T47D (cell line): ENCODE data around the gene FAM222A.

Experiments used
- DNase-seq, 2 experiments: peaks; one replicate each; pipeline versions ENCODE4 v3.0.0 to v3.0.0-alpha.2; 2011 to 2012; ENCODE audit warnings: low read depth in 1 of 2, low spot score in 1 of 2
- JUND ChIP-seq: IDR thresholded peaks from 2 replicates; pipeline ENCODE4 v1.6.1; 2012; ENCODE audit warnings: low read depth
- in situ Hi-C: cut with HindIII; loops from 2 replicates; pipeline ENCODE4 v1.10.0; 2016; ENCODE audit warnings: low sequenced_read_pairs, low pct_unique_long_range_greater_than_20kb

The FAM222A gene

DNA sequence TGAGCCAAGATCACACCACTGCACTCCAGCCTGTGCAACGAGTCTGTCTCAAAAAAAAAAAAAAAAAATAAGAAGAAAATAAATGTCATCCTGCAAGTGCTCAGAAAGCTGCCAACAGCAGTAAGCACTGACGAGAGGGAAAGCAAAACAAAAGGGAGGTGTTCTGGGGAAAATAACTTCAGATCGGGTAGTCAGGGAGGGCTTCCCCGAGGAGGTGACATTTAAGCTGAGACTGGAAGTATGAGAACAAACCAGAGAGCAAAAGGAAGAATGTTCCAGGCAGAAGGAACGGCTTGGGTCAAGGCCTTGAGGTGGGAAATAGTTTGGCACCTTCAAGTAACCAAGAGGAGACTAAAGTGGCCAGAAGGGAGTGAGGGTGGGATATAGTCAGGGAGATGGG, 4.7 kb upstream of the FAM222A start:
- no peak for DNase-seq
- TF ChIP-seq JUND, result no peak
- in situ Hi-C loops, result no loop called here

DNA sequence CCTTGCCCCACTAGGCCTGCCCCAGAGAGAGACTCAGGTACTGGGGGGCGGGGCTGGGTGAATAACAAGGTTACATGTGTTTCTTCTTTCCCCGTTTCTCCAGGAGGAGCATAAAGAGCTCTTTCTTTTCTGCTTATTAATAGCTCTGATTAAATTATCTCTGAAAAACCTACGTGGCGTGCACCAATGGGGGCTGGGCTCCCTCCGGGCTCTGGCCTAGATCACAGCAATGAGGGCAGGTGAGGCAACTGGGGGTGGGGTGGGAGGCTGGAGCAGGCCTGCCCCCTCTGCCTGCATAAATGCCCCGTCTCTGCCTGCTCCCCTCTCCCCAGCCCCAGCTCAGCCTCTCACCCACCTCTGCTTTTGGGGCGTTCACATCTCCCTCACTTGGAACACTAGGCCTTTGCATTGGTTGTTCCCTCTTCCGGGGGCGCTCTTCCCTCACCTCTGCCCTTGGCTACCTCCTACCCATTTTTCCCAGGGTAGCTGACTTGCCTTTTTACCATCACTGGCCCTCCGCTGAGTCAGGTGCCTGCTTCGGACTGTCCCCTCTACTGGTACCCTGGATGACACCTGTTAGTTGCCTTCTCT, 4.1 kb upstream of the FAM222A start:
- in situ Hi-C loops, result no loop called here
- TF ChIP-seq JUND, result no peak
- no peak for DNase-seq

DNA sequence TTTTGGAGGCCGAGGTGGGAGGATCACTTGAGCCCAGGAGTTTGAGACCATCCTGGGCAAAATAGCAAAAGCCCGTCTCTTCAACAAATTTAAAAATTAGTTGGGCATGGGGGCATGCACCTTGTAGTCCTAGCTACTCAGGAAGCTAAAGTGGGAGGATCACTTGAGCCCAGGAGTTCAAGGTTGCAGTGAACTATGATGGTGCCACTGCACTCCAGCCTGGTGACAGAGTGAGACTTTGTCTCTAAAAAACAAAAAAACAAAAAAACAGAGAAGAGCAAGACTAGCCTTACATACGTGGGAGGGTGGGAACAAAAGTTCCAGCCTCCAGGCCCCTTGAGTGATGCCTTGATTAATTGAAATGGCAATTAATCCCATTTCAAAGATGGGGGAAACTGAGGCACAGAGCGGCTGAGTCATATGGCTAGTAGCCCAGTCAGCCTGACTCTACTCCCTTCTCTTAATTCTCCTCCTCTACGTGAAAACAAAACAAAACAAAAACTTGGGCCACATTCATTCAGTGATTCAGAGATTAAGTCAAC, 3.3 kb upstream of the FAM222A start:
- no peak for DNase-seq
- no peak for TF ChIP-seq JUND

DNA sequence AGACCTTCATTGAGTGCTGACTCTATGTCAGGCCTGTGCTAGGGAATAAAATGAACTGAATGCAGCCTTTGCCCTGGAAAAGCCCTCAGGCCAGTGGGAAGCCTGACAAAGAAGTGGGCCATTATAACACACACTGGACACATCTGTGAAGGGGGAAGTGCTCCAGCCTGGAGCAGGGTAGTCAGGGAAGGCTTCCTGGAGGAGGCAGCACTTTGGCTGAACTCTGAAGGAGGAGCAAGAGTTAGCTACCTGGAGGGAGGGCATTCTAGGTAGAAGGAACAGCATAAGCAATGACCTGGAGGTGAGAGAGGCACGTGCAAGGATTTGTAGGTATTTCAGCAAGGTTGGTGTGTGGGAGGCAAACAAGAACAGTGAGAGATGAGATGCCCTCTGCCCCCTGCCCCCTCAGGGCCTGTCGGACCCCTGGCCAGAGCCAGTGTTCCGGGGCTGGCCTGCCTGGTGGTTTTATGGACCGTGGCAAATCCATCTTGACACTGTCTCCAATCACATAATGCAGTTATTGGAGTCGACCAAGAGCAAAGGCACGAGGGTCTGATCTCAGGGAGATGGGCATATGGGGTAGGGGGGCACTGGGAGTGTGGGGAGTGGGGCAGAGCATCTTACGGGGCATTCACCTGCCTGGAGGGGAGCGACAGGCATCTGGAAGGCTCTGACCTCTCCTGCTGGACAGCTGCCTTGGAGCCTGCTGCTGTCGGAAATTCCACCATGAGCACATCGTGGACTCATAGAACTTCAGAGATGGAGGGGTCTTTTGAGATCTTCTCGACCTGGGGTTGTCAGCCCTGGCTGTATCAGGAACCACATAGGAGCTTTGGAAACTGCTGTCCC, 2.7 kb upstream of the FAM222A start:
- no peak for TF ChIP-seq JUND
- peak in 1 of 2 experiments; percentile 52 for DNase-seq
- in situ Hi-C loops, result no loop called here

More for the DNA sequence above, 3.3 kb upstream of the FAM222A start:
- in situ Hi-C loops, result no loop called here

DNA sequence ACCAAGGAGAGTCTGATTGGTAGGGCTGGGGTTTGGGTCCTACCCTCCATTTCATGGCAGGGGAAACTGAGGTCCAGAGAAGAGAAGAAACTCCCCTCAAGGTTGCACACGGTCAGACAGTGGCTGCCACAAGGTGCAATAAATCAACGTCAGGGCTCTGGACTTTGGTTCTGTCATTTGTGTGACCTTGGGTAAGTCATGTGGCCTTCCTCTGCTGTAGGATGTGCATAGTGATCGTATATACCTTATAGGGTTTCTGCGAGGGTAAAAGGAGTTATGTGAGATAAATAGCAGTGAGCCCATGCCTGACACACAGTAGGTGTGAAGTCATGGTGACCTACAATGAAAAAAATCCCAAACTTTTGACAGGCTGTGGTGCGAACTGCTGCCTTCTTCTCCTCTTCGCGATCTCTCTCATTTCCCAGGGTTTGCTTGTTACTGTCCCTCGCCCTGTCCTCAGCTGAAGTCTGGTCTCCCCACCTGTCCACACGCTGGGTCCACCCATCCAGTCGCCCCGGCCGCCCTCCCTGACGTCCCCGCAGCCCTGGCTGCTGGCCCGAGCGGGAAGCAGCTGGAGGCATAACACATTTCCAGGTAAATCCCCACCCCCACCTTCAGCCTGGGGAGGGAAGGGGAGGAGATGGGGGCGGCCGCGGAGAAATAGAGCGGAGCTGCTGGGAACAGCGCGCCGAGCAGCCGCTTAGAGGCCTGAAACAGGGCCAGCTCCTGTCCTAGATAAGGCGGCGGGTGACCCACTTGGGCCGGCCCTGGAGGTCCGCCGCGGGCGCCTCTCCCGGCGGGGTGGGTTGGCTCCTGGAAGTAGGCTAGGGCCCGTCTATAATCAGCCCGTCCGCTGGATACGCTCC, 1.8 kb upstream of the FAM222A start:
- TF ChIP-seq JUND, result no peak
- DNase-seq, result no peak
- in situ Hi-C loops, result no loop called here

- in situ Hi-C loops, result no loop called here
- no peak for TF ChIP-seq JUND
- peak; percentile 76 to 86 for DNase-seq
These were observed 702 bp downstream of the FAM222A start for GRCh38 chr12:109714141-109714912.

DNA sequence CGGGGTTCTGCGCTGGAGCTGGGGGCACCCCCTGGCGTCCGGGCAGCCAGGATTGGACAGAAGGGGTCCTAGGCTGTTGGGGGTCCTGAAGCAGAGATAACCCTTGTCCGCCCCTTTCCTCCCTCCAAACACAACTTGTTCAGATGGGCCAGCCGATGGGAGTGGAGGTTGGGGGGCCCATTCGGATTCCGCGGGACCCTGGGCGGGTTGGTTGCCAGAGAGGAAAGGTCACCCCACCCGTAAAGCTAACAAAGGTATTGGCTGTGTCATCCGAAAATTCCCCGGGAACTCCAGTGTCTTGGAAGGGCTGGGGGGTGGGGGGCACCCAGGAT, 1.3 kb downstream of the FAM222A start:
- TF ChIP-seq JUND, result no peak
- DNase-seq, result no peak
- in situ Hi-C loops, result no loop called here

DNA sequence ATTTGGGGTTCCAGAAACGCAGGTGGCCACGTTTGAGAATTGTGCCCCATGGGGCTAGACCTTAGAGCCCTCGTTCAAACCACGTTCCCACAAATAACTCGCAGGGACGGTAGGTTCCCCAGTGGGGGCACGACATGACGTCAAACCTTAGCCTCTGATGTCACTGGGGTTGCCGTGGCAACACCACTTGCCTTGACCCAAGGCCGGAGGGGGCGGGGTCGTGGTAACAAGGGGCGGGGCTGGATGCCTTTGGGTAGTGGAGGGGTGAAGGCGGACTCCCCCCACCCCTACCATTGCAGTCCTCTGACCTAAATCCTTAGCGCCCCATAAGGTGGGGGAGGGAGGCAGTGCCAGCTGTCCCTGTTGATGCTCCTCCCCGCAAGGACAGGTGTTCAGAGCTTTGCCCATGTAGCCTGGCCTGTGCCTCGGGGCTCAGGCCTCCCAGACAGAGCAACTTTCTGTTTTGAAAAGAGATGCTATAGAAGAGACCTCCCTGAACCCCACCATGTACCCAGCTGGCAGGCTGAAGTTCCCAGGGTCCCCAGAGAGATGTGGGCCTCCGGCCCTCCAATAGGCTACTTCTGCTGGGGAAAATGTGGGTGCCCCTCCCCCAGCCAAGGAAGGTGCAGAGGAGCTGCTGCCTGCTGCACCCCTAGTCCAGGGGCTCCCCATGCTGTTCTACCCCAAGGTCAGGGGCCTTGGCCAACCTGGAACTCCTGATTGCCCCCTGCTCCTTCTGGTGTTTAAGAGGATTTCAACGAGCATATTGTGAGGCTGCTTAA, 1.9 kb downstream of the FAM222A start:
- in situ Hi-C loops, result no loop called here
- DNase-seq, result peak in 1 of 2 experiments; percentile 40
- TF ChIP-seq JUND, result no peak

DNA sequence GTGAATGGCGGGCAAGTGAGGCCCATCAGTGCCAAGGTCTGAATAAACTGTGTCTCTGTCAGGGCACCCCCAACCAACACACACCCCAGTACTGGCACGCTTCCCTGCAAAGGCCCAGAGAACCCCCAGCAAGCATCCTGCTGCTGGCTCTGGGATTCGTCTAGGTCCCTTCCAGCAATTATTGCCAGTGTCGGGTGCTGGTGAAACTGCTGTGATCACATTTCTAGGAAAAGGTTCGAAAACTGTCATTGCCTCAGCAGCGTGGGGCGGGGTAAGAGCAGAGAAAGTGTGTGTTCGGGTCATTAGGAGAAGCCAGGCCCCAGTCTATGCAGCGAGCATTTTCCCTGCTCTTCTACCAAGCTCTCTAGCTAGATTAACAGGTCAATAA, 2.5 kb downstream of the FAM222A start:
- DNase-seq, result no peak
- in situ Hi-C loops, result no loop called here
- no peak for TF ChIP-seq JUND

- DNase-seq, result no peak
- in situ Hi-C loops, result no loop called here
- TF ChIP-seq JUND, result no peak
These were observed 3.1 kb downstream of the FAM222A start for GRCh38 chr12:109716512-109717389.
